Inflammatory macrophage (primary cell): Measurements from ENCODE around the gene PARD3B.

ENCODE experiments used
- DNase-seq, 2 donors: peaks; one replicate each; pipeline ENCODE4 v3.0.0-alpha.2; 2020 to 2022

PARD3B gene

GRCh38 chr2:205662206-205662965 is 1117.1 kb downstream of the PARD3B start:
- DNase-seq, result no peak

- no peak for DNase-seq
Measured at GRCh38 chr2:205665791-205666190, 1120.5 kb downstream of the PARD3B start.
